ENCODE results near the gene LAPTM4A.

The LAPTM4A gene

GRCh38 chr2:20016346-20016745, 35.1 kb downstream of the LAPTM4A start:
- Histone ChIP-seq H3K27ac (ENCODE audit: low read depth, low read length, poor library complexity, severe bottlenecking) (no peak overlapping the region), H3K4me3 (ENCODE audit: low read depth, low read length, poor library complexity, severe bottlenecking) (no peak overlapping the region), H3K27me3 (ENCODE audit: insufficient read depth, low read length) (no peaks in the 10 kb centered on the region), H3K9me2 (ENCODE audit: low read depth, low read length) (no peaks in the 10 kb centered on the region), H3F3A (ENCODE audit: insufficient read depth, low read length) (no peaks in the 10 kb centered on the region), H2AFZ (ENCODE audit: low read length) (no peak overlapping the region), H3K4me1 (ENCODE audit: insufficient read depth, low read length, severe bottlenecking) (no peaks in the 10 kb centered on the region), H3K9ac (ENCODE audit: low read length) (no peak overlapping the region), H3K4me2 (ENCODE audit: low read length) (no peak overlapping the region), H3K79me2 (ENCODE audit: insufficient read depth, low read length) (no peaks in the 10 kb centered on the region), H3K36me3 (ENCODE audit: insufficient read depth, low read length) (no peaks in the 10 kb centered on the region), H3K9me3 (ENCODE audit: low read length) (no peaks in the 10 kb centered on the region), H4K20me1 (ENCODE audit: insufficient read depth, low read length) (no peaks in the 10 kb centered on the region)
- TF ChIP-seq EZH2 (IDR thresholded peaks at IDR 0.05; ENCODE audit: borderline replicate concordance, low read length) (no peak), CTCF (IDR thresholded peaks at IDR 0.05; ENCODE audit: low read length) (peak; percentile 25; the same call in 1 of the 2 replicates)

- H4K20me1 ChIP-seq (ENCODE audit: insufficient read depth, low read length), result no peaks in the 10 kb centered on the region
- no peaks in the 10 kb centered on the region for H3F3A ChIP-seq (ENCODE audit: insufficient read depth, low read length)
- H3K4me2 ChIP-seq (ENCODE audit: low read length), result no peak overlapping the region
- H3K9ac ChIP-seq (ENCODE audit: low read length), result no peak overlapping the region
- TF ChIP-seq EZH2 (IDR thresholded peaks at IDR 0.05; ENCODE audit: borderline replicate concordance, low read length) (no peak), CTCF (IDR thresholded peaks at IDR 0.05; ENCODE audit: low read length) (peak; percentile 61)
- H3K36me3 ChIP-seq (ENCODE audit: insufficient read depth, low read length), result no peaks in the 10 kb centered on the region
- no peak overlapping the region for H2AFZ ChIP-seq (ENCODE audit: low read length)
- no peaks in the 10 kb centered on the region for H3K9me3 ChIP-seq (ENCODE audit: low read length)
- no peaks in the 10 kb centered on the region for H3K27me3 ChIP-seq (ENCODE audit: insufficient read depth, low read length)
- H3K4me1 ChIP-seq (ENCODE audit: insufficient read depth, low read length, severe bottlenecking), result no peaks in the 10 kb centered on the region
- H3K79me2 ChIP-seq (ENCODE audit: insufficient read depth, low read length), result no peaks in the 10 kb centered on the region
- no peak overlapping the region for H3K4me3 ChIP-seq (ENCODE audit: low read depth, low read length, poor library complexity, severe bottlenecking)
- H3K9me2 ChIP-seq (ENCODE audit: low read depth, low read length), result no peaks in the 10 kb centered on the region
- H3K27ac ChIP-seq (ENCODE audit: low read depth, low read length, poor library complexity, severe bottlenecking), result no peak overlapping the region
These were observed 35.8 kb downstream of the LAPTM4A start for GRCh38 chr2:20015482-20016083.

- Histone ChIP-seq H3K9me3 (ENCODE audit: low read length) (no peaks in the 10 kb centered on the region), H3K4me3 (ENCODE audit: low read depth, low read length, poor library complexity, severe bottlenecking) (no peak overlapping the region), H3K4me2 (ENCODE audit: low read length) (no peak overlapping the region), H3K27ac (ENCODE audit: low read depth, low read length, poor library complexity, severe bottlenecking) (no peak overlapping the region), H3K4me1 (ENCODE audit: insufficient read depth, low read length, severe bottlenecking) (no peaks in the 10 kb centered on the region), H4K20me1 (ENCODE audit: insufficient read depth, low read length) (no peaks in the 10 kb centered on the region), H3K9me2 (ENCODE audit: low read depth, low read length) (no peaks in the 10 kb centered on the region), H3F3A (ENCODE audit: insufficient read depth, low read length) (no peaks in the 10 kb centered on the region), H3K36me3 (ENCODE audit: insufficient read depth, low read length) (no peaks in the 10 kb centered on the region), H3K27me3 (ENCODE audit: insufficient read depth, low read length) (no peaks in the 10 kb centered on the region), H3K79me2 (ENCODE audit: insufficient read depth, low read length) (no peaks in the 10 kb centered on the region), H2AFZ (ENCODE audit: low read length) (no peak overlapping the region), H3K9ac (ENCODE audit: low read length) (no peak overlapping the region)
- TF ChIP-seq EZH2 (IDR thresholded peaks at IDR 0.05; ENCODE audit: borderline replicate concordance, low read length) (no peak), CTCF (IDR thresholded peaks at IDR 0.05; ENCODE audit: low read length) (no peak)
These were observed 38.1 kb downstream of the LAPTM4A start for GRCh38 chr2:20013126-20013849.
